Activated CD8-positive, alpha-beta memory T cell treated with anti-CD3 and anti-CD28 coated beads, Interleukin-2, amount 50 U/mL, for 4 hours (primary cell): ENCODE data around the gene PTPRN2.
"Not testable (repeated sequence)": the region's sequence is repeated elsewhere in the genome, so short reads cannot be mapped to it uniquely, and the experiment has no call there.

Experiments
- DNase-seq: peaks from one replicate; pipeline ENCODE4 v3.0.0-alpha.2; 2020

The PTPRN2 gene

DNA sequence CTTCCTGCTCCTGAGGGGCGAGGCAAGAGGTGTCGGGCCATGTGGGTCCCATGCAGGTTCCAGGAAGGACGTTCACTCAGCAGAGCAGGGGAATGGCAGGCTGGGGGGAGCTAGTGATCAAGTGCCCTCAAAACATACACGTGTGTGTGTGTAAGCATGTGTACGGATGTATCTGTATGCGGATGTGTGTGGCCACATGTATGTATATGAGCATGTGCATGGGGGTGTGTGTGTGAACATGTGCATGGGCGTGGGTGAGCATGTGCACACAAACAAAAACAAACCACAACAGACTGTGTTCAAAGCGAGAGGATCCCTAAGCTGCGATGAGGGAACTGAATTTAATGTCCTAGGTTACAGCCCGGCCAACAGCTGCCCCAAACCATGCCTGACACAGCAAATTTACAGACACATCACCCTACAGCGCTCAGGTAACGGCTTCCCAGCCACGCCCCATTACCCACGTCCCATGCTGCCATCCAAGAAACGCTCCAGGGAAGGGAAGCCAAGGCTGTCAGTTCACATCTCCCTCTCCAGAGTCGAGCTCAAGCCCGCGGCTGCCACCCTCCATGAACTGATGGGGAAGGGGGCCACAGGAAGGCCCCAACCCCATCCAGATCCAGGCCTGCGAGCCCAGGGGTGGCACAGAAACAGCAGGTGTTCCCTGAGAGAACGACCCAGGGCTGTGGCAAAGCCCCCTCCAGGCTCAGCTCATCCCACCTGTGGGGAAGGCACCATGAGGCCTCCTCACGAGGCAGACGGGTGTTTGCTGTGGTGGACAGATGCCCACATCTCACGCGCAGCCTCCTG is 56.6 kb downstream of the PTPRN2 start:
- DNase-seq = no peak

DNA sequence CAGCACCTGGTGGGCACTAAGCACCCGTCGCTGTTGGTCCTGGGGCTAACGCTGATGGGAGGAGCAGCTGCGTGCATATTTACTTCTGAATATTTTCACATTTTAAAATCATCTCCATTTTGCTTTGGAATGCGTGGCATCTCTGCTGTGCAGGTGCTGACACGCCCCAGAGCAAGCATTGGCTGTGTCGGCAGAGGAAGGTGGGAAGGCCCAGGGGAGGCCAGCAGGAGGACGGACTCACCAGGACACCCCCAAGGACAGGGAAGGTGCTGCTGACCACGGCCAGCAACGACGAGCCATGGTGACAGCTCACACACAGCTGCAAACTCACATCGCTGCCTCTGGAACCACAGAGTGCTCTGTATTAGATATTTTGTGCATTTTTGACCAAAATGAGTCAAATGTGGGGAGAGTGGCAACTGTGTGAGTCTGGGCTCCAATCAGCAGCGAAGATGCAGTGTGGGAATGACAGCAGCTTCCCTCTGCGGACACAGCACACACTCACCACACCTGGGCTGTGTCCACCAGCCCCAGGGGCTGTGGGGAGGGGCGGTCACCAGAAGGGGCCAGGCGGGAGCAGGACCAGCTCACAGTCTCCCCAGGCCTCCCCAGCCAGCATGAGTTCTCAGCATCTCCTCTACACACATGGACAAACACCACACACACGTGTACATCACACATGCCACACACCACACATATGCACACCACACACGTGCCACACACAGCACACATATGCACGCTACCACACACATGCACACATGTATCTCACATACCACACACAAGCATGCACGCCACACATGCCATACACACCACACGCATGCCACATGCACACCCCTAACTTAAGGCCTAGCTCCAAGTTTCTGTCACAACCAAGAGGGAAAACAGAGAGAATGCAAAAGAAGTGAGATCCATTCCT is 58.2 kb downstream of the PTPRN2 start:
- DNase-seq = no peak

DNA sequence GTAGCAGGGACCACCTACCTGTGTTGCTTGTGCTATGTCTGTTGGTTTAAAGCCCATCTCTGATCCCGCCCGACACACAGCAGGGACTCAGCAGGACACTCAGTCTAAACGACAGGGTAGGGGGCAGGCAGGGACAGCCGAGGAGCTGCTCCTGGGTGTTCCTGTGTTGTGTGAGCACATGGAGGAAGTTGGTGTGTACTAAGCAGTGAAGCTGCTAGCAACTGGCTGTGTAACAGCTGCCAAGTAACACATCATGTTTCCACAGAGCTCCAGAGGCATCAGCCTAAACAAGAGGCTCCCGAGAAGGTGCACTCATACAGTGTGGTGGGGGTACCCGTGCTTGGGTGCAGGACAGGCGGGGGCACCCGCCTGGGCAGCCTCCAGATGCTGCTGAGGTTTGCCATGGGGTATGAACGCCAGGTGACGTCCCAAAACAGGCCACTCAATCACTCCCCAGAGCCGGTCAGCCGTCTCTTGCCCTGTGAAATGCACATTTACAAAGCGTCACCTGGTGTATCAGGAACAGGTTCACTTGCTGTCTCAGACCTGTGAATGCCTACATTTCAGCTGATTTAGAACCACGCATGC is 59.6 kb downstream of the PTPRN2 start:
- DNase-seq = no peak

DNA sequence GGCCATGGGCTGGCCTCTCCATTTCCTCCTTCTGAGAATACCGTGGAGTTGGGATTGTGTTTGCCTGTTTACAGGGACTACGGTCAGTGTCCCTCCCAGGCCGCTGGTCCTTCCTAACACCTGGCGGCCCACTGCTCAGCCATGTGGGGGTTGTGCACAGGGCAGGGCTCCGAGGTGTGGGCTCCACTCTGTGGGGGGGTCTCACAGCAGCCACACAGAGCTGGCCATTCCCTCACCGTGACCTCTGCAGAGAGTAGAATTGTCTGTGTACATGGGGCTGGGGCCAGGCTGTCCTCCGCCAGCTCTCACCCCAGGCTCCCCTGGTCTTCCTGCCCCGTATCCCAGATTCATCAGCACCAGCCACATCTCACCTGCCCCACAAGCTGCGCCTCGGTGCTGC is 60.1 kb downstream of the PTPRN2 start:
- DNase-seq = no peak

DNA sequence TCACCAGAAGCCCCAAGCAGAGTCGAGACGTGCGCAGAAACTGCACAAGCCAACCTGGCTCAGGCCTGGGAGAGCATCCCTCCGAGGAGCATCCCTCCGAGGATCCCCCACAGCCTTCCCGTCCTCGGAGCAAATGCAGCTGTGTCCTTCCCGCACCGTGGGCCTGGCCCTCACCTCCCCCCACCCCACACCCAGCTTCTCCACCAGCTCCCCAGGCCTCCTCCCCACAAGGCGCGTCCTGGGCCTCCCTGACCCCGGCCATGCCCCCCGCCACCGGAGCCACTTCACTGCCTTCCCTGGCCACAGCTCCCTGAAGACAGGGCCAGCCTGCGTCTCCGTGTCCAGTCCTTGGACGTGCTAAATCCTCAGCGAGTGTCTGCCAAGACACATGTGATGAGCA is 60.6 kb downstream of the PTPRN2 start:
- no peak for DNase-seq

DNA sequence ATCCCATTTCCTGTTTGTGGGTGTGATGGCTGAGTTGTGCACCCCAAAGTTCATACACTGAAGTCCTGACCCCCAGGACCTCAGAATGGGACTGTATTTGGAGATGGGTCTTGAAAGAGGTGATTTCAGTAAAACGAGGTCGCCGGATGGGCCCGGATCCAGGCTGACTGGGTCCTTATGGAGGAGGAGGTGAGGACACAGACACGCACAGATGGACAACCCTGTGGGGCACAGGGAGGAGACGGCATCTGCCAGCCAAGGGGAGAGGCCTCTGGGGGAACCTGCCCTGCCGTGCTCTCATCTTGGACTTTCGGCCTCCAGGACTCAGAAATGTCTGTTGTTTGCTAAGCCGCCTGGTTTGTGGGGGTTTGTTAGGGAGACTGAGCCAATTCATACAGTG is 61.1 kb downstream of the PTPRN2 start:
- DNase-seq = no peak

DNA sequence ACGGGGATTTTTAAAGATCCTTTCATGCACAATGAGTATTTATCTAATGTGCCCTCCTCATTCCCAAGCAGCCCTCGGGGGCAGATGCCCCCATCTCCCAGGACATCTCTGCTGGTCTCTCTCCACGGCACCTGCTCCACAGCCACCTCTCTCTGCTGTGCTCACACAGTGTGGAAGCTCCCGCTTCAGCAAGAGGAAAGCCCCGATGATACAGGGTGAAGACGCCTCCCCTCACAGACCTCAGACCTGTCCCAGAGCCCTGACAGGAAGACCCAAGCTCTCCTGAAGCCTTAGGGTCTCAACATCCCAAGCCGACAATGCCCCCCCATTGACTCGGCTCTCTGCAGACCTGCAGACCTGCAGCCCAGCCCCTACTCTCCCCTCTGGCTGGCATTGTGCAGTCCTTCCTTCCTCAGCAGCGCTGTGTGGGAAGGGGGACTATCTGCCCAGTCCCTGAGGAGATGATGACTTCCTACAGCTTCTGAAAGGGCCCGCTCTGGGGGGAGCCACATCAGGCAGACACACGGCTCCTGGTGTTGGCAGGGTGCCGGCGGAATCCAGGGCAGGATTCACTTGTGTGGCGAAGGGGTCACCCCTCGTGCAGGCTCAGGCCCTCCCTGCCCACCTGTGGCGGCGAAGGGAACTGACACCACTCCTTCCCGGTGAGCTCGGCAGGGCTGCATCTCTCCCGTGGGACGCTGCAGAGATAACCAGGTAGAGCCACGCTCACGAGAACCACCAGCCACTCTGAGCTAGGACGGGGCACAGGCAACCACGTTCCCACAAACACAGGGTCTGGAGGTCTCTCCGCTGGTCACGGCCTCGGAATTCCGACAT is 61.8 kb downstream of the PTPRN2 start:
- no peak for DNase-seq

DNA sequence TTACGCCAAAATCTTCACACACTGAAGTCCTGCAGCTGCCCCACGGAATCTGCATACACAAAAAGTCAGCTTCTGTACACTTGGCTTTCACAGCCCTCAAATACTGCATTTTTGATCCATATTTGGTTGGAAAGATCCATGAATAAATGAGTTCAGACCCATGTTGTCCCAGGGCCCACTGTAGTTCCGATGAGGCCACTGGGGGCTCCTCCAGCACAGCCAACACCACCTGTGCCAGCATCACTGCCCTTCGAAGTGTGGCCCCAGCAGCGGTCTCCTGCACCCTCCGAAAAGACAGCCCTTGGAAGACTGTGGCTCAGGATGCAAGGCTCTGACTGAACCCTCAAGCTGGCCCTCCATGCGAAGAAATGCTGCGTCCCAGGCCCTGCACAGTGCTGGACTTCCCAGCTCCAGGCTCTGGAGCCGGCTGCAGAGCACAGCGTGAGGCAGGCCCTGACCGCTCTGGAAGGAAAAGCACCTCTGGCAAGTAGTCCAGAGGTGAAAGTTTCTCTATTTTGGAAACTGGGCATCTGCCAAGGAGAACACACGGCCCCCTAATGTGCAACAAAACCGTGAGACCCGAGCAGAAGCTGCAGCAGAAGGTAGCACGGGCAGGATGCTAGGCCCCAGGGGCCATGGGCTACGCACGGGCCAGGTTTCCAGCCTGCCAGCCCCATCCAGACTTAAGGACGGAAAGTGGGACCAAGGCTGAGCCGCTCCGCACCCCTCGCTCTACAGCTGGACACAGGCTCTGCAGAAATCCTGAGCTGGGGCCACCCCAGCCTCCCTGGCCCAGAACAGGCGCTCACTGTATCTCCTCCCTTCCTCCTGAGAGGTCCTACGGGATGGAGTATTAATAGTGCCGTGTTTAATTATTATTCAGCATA is 62.6 kb downstream of the PTPRN2 start:
- no peak for DNase-seq

DNA sequence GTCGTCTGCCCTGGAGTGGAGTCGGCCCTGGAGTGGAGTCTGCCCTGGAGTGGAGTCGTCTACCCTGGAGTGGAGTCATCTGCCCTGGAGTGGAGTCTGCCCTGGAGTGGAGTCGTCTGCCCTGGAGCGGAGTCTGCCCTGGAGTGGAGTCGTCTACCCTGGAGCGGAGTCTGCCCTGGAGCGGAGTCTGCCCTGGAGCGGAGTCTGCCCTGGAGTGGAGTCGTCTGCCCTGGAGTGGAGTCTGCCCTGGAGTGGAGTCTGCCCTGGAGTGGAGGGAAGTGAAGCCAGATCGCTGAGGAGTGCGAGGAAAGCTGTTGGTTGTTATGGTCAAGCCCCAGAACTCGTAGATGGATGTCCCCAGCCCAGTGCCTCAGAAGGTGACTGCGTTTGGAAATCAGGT is 63.3 kb downstream of the PTPRN2 start:
- DNase-seq = not testable (repeated sequence)

DNA sequence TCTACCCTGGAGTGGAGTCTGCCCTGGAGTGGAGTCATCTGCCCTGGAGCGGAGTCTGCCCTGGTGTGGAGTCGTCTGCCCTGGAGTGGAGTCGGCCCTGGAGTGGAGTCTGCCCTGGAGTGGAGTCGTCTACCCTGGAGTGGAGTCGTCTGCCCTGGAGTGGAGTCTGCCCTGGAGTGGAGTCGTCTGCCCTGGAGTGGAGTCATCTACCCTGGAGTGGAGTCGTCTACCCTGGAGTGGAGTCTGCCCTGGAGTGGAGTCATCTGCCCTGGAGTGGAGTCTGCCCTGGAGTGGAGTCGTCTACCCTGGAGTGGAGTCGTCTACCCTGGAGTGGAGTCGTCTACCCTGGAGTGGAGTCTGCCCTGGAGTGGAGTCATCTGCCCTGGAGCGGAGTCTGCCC is 63.7 kb downstream of the PTPRN2 start:
- DNase-seq = not testable (repeated sequence)

DNA sequence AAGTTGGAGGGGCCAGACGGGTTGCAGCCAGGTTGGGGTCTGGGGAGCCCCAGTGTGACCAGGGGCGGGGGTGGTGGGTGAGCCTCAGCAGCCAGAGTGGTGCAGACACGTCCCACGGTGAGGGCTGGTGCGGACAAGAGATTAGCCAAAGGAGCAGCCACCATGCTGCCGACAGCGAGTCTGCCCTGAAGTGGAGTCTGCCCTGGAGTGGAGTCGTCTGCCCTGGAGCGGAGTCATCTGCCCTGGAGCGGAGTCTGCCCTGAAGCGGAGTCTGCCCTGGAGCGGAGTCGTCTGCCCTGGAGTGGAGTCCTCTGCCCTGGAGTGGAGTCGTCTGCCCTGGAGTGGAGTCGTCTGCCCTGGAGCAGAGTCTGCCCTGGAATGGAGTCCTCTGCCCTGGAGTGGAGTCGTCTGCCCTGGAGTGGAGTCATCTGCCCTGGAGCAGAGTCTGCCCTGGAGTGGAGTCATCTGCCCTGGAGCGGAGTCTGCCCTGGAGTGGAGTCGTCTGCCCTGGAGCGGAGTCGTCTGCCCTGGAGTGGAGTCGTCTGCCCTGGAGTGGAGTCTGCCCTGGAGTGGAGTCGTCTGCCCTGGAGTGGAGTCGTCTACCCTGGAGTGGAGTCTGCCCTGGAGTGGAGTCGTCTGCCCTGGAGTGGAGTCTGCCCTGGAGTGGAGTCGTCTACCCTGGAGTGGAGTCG is 64.3 kb downstream of the PTPRN2 start:
- not testable (repeated sequence) for DNase-seq

DNA sequence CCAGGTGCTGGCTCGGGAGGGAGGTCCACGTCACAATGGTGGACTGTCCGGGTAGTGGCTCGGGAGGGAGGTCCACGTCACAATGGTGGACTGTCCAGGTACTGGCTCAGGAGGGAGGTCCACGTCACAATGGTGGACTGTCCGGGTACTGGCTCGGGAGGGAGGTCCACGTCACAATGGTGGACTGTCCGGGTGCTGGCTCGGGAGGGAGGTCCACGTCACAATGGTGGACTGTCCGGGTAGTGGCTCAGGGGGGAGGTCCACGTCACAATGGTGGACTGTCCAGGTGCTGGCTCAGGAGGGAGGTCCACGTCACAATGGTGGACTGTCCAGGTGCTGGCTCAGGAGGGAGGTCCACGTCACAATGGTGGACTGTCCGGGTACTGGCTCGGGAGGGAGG is 65.8 kb downstream of the PTPRN2 start:
- DNase-seq = not testable (repeated sequence)

DNA sequence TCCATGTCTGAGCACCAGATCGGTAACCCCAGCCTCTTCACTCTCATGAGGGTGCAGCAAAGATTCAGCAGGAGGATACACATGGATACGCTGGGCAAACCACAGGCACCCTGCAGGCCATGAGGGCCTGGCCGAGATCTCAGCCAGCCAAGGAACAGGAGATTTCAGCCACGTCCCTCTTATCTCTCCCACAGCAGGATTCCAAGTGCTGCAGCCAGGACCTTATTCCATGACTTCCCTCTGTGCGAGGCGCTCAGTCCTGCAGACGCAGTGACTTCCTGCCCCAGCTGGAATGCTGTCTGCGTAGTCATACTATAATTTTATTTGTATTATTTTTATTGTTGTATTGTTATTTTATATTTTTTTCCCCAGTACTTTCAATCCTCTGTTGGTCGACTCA is 66.8 kb downstream of the PTPRN2 start:
- no peak for DNase-seq

DNA sequence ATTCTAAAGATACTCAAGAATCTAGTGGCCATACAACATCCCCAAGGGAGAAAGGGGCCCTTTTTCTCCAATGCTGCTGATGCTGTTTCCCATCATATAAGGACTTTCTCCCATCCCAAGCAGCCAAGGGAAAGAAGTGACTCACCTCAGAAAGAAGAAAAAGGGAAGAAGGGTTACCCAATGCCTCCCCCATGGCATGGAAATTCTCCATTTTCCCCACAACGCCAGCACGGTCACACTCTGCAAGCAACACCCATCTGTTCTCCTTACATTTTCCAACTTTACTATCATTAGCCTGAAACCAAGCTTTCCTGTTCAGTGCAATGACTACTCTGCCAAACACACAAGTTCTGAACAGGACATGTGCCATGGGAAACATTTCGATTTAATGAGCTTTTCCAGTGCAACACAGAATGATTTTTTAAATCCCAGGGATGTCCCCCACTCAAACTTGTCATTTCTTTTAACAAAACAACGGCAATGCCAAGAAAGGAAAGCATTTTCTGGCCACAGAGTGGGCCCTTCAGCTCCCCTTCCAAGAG is 67.9 kb downstream of the PTPRN2 start:
- DNase-seq = no peak

DNA sequence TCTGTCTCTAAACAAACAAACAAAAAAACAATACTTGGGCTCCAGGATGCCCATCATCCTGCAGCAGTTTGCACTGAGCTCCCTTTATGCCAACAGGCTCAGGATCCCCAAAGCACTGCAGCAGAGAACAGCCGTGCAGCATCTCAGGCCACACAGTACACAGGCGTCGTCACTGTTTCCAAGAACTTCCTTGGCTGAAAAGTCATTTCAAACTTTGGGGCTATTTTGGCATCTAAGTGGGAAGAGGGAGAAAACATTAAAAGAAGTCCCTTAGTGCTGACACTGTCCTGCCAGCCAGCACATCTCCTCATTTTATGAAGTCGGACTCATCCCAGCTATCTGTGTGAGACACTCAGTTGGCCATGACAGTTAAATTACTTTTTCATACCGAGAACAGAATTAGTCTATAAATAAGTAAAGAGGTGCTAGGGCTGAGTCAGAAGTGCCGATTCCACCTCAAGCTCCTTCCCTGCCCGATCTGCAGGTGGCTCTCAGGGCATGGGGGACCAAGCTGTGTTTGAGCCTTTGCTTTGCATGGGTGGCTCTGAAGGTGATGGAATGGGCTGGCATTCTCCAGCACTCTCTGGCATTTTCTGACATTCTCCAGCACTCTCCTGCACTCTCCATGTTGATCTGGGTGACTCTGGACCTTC is 68.5 kb downstream of the PTPRN2 start:
- no peak for DNase-seq

DNA sequence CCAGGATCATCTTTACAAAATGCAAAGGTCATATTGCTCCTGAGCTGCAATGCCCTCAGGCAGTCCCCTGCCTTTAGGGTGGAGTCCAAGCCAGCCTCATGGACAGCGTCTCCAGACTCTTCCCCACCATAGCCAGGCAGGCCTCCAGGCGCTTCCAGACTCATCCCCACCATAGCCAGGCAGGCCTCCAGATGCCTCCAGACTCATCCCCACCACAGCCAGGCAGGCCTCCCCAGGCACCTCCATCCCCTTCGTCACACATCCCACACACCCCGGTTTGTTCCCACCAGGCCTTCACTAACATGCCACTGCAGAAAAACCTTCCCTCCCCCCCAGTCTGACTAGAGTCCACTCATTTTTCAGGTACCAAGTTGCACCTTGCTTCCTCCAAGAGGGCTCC is 70.1 kb downstream of the PTPRN2 start:
- no peak for DNase-seq

DNA sequence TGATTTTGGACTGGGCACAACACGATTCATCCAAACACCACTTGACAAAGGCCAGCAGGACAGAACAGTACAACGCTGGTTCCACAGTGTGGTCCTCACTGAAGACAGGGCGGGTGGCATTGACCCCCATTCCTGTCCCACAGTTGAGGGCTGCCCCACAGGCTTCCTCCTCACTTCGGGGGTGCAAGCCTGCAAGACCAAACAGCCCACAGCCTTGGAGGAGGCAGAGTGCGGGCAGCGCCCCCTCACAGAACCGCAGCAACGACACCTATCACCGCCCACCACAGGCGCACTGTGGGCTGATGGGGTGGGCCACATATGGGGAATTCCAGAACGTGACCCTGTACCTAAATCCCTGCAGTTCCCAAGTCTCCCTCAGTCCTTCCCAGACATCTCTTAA is 70.6 kb downstream of the PTPRN2 start:
- DNase-seq = no peak

DNA sequence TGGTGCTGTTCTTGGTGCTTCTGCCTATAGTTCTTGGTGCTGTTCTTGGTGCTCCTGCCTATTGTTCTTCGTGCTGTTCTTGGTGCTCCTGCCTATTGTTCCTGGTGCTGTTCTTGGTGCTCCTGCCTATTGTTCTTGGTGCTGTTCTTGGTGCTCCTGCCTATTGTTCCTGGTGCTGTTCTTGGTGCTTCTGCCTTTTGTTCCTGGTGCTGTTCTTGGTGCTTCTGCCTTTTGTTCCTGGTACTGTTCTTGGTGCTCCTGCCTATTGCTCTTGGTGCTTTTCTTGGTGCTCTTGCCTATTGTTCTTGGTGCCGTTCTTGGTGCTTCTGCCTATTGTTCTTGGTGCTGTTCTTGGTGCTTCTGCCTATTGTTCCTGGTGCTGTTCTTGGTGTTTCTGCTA is 71.1 kb downstream of the PTPRN2 start:
- no peak for DNase-seq

DNA sequence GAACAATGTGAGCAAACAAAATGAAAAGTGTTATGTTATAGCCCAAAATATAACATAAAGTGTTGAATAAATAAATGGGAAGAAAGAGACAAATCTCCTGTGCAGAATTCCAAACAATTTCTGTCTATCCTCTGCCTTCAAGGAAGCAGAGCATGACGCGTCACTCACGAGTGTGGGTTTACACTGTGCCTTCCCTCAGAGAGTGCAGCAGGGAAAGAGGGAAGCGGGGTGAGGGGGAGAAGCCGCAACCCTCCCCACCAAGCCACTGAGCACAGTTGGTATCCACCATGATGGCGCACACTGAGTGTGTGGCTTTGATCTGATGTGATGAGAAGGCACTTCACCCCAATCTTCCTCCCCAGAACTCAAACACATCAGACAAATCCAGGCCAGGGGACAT is 74.8 kb downstream of the PTPRN2 start:
- DNase-seq = no peak

DNA sequence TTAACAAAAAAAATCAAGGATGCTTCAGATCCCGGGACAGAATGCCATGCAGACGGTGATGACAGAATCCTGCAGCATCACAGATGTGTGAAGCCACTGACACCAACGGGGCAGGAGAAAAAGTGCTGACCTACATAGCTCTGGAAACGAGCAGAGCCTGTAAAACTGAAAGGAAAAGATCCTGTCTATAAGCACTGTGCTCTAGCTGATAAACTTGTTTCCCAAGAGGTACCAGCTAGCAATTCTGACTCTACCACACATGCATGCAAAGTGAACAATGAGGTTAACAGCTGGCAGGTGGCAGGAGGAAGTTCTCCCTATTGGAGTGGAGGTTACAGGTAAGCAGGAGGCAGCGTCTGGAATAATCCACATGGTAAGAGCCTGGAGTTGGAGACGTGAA is 75.6 kb downstream of the PTPRN2 start:
- DNase-seq = no peak
